GM12874 (cell line): Measurements from ENCODE around the gene PARP3.

Experiments used
- CTCF ChIP-seq: IDR thresholded peaks from 2 replicates; pipeline ENCODE4 v1.5.1; 2011; ENCODE audit warnings: low read depth, mild to moderate bottlenecking, control low read depth, low read length, moderate library complexity; ENCODE audit not compliant: insufficient read depth

PARP3 gene

GRCh38 chr3:51932471-51933370 is 9.4 kb upstream of the PARP3 start:
- no peak for TF ChIP-seq CTCF

GRCh38 chr3:51933471-51934138 is 8.6 kb upstream of the PARP3 start:
- no peak for TF ChIP-seq CTCF

GRCh38 chr3:51934139-51934850 is 7.9 kb upstream of the PARP3 start:
- TF ChIP-seq CTCF = no peak

- no peak for TF ChIP-seq CTCF
Measured at GRCh38 chr3:51934991-51935885, 6.9 kb upstream of the PARP3 start.

- no peak for TF ChIP-seq CTCF
Measured at GRCh38 chr3:51935886-51936755, 6.0 kb upstream of the PARP3 start.

GRCh38 chr3:51937014-51937413 is 5.1 kb upstream of the PARP3 start:
- TF ChIP-seq CTCF = no peak
